Dermis microvascular lymphatic vessel endothelial cell (primary cell): Measurements from ENCODE around the gene ANKLE1. TPM values are rescaled to one million over a fixed set of nuclear protein-coding genes. Genes with fewer than 3 reads are reported as not detected.

Experiments used
- DNase-seq, 2 donors: peaks; one replicate each; pipeline versions ENCODE4 v3.0.0 to v3.0.0-alpha.2; 2010; ENCODE audit warnings: low read depth in 2 of 2
- total RNA-seq: library from RNA; depleted of rRNA; stranded (reverse); fragments of >200 nt; gene quantifications from 2 replicates; pipeline ENCODE4 v1.2.1, GENCODE V29; 2014

Gene ANKLE1
- total RNA-seq, 1 donor from 2014 or later = 0.51 TPM

DNA sequence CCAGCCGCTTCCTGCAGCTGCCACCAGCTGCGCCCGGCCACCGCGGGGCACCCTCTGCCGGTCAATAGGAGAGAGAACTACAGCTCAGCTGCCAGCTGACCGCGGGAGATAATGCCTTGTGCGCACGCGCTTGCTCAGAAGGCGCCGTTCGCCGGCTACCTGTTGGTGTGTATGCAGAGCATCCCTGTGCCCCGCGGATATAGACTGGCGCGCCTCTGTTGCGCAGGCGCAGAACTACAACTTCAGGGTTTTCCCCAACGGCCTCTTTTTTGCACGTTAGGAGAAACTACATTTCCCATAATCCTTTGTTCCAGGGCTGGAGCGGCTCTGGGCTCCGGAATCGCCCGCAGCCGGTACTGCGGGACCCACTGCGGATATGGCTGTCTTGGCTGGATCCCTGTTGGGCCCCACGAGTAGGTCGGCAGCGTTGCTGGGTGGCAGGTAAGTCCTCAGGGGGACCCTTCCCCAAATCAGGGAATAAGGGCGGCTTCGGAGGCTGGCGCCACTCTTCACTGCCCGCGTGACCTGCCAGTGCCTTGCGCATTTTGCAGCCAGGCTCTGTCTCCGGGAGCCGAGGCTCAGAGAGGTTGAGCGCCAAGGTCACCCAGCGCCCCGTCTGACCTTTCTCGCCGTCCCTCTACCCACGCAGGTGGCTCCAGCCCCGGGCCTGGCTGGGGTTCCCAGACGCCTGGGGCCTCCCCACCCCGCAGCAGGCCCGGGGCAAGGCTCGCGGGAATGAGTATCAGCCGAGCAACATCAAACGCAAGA, 24.0 kb downstream of the ANKLE1 start, which contains the start of gene MRPL34:
MRPL34 (plus strand) TSS at position 356 of the 768 bp plus-strand sequence; CDS start at position 377, 21 bp downstream.
- peak; percentile 98 to 99 for DNase-seq

GRCh38 chr19:17306285-17306714, 24.6 kb downstream of the ANKLE1 start:
- no peak for DNase-seq

DNA sequence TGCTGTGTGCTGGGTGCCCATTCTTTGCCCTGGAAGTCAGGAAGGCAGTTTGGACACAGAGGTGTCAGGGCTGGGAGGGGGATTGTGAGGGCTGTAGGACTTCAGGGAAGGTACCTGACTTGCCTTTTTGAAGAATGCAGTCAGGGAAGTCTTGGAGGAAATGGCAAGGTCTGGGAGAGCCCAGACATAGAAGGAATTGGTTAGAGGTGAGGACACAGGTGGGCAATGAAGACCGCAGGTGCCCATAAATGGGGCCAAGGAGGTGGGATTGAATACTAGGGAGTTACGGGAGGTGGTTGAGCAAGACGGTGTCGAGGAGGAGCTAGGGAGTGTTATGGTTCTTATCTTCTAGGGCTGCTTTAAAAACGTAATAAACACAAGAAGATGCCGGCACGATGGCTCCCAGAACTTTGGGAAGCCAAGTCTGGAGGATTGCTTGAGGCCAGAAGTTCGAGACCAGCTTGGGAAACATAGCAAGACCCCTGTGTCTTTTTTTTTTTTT, 26.2 kb downstream of the ANKLE1 start:
- DNase-seq = no peak

GRCh38 chr19:17309198-17309964, 27.7 kb downstream of the ANKLE1 start, which contains the start of gene DDA1:
Gene DDA1, plus strand, starts transcription at chr19:17309563. Its CDS starts 92 bp downstream, at chr19:17309655.
- peak; percentile 99 to 100 for DNase-seq

GRCh38 chr19:17309965-17310461, 28.3 kb downstream of the ANKLE1 start:
- DNase-seq = peak in 1 of 2 donors; percentile 15

- DNase-seq = peak in 1 of 2 donors; percentile 77
Measured at GRCh38 chr19:17311455-17312188, 29.9 kb downstream of the ANKLE1 start.

GRCh38 chr19:17312189-17313113, 30.8 kb downstream of the ANKLE1 start:
- no peak for DNase-seq

- no peak for DNase-seq
Measured at GRCh38 chr19:17314007-17314593, 32.4 kb downstream of the ANKLE1 start.

GRCh38 chr19:17318966-17319365, 37.3 kb downstream of the ANKLE1 start:
- DNase-seq = peak in 1 of 2 donors; percentile 36

GRCh38 chr19:17319473-17320238, 38.0 kb downstream of the ANKLE1 start:
- no peak for DNase-seq

GRCh38 chr19:17320435-17320834, 38.7 kb downstream of the ANKLE1 start:
- DNase-seq = no peak

DNA sequence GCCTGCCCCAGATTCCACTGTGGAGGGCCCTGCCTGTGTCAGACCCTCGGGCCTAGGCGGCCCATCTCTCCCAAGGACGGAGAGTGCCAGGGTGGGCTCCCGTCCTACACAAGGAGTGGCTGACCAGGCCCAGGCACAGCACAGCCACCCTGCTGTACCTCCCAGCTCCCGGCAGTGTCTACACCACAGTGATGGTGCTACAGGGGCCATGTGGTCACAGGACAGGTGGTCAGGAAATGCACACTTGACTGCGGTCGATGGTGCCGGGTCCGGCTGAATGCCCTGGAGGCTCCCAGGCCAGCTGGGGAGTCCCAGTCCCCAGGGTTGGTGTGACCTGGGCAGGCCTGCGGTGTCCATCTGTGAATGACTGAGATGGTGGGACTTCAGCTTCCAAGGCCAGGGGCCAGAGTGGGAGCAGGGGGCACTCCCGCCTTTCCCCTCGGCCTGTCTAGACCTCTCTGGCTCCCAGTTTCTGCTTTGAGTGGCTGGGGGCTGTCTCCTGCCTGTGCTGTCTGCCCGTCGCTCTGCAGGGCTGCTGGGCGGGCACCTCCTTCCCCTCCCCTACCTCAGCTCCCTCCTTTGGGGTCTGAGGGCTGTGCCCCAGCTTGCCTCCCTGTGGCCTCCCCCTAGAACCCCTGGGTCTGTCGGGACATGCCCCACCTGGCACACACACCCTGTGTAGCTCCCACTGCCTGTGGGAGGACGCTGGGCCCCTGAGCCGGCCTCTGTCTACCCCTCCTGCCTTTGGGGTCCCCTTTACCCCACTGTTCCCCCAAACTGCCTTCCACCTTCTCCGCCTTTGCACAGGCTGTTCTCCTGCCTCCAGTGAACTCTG, 40.2 kb downstream of the ANKLE1 start:
- DNase-seq = no peak

GRCh38 chr19:17322854-17323253, 41.2 kb downstream of the ANKLE1 start:
- no peak for DNase-seq

DNA sequence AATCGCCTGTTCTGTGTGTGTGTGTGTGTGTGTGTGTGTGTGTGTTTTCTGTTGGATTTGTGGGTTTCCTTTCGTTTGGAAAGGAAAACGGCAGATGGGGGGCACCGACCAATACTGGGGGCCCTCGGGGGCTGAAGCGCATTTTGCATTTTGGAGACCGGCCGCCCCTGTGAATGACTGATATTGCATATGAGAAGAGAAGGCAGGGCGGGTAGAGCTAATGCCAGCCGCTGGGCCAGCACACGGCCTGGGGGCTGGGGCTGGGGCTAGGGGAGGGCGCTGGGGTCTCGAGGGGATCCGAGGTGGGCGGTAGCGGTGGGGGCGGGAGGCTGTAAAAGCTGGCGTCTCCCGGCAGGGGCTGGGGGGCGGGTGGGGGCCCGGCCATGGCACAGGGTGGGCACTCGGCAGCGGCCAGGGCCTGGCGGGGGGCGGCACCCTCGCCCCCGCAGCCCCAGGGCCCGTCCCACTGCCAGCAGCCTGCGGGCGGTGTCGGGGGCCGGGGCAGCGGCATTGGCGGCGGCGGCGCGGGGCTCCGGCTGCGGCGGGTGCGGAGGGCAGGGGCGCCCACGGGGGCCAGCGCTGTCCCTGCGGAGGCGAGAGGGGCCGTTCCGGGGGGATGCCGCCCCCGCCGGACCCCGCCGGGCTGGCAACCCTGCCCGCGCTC, 41.7 kb downstream of the ANKLE1 start:
- DNase-seq = no peak

DNA sequence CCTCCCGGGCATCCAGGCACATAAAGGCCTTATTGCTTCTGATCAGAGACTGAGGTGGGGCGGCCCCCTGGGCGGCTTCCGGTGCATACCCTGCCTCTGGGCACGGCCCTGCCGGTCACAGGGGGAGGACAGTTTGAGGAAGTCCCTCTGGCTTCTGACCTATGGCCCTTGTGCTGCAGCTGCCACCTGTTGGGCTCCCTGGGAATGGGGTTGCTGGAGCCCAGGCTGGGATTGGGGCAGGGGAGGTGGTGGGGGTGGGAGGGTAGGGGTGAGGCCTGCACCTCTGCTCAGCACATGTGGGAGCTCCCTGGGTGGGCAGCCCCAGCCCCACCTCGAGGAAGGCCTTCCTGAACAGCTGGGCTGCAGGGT, 42.2 kb downstream of the ANKLE1 start:
- DNase-seq = no peak

DNA sequence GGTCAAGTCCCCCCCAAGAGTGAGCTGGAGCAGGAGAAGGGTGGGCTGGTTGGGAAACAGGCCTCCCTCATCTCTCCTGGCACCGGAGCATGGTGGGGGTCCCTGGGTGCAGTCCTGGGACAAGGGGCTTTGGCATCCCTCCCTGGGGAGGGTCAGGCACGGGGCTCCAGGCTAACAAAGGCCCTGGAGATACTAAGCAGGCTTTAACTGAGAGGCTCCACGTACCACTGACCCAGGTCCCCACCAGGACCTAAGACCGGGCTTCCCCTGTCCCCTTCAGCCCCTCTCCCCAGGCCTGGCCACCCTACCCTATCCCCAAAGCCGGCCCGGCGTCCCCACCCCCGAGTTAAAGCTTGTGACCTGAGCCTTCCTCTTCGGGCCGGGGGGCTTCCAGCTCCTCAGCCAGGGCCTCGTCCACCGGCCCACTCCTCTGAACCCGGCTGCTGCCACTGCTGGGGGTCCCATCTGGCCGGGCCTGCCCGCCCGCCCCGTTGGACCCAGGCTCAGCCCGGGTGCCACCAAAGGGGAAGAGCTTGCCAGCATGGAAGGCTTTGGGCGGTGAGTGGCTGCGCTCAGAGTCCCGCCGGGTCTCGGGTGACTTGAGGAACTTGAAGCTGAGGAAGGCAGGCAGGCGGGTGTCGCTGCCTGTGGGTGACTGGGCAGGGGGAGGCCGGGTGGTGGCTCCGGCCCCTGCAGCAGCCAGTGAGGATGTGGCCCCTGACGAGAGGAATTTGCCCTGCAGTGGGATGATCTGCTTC, 42.8 kb downstream of the ANKLE1 start:
- DNase-seq = no peak

GRCh38 chr19:17325133-17325532, 43.4 kb downstream of the ANKLE1 start:
- DNase-seq = no peak
